ENCODE measurements around the gene ROR1.

The ROR1 gene

DNA sequence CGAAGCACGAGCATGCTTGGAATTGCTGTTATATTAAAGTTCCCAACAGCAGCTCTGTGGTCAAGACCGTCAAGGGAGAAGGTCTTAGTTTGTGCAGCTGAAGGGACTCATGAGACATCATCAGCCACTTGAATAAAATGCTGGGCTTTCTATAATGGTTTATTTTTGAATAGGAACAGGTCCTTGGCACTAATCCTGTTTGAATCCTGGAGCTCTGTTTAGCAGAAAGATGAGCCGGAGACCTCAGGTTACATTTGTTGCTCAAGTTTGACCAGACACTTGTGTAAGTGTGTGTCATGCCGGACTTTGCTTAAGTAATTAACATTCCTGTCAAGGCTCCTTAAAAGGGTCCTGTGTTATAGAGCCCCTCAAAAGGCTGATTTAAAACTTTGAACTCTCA lies 186.5 kb downstream of the ROR1 start:
- in situ Hi-C loops (cut with MboI; ENCODE audit: low sequenced_read_pairs), result no loop called here

DNA sequence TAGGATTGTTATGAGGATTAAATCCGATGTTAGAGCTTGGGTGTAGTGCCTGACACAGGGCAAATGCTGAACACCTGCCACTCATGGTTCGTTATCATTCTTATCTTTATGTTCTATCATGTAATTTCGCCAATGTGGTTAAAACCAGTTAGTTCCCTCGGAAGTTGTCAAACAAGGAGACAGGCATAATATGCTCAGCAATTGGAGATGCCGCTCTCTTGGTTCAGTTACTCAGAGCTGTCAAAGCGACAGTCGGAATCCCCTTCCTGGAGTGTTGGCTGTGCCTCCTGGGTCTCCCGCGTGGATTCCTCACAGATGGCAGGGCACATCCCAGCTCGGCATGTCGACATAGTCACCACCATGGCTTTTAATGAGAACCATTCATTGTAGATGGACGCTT lies 192.2 kb downstream of the ROR1 start:
- in situ Hi-C loops (cut with MboI; ENCODE audit: low sequenced_read_pairs), result no loop called here

DNA sequence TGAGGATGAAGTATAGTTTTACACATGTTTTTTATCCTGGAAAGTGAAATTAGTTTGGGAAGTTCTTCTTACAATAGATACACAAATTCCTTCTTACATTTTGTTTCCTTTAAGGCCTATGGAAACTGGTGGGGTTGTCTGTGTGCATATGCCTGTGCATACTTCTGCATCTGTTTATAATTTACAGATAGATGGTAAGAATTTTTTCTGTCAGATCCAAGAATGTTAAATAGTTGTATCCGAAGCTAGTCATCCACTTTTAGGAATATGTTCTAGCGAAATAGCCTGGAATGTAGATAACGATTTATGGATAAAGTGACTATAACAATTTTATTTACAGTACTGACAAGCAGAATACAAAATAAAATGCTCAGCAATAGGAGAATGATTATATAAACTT lies 194.1 kb downstream of the ROR1 start:
- in situ Hi-C loops (cut with MboI; ENCODE audit: low sequenced_read_pairs), result no loop called here

DNA sequence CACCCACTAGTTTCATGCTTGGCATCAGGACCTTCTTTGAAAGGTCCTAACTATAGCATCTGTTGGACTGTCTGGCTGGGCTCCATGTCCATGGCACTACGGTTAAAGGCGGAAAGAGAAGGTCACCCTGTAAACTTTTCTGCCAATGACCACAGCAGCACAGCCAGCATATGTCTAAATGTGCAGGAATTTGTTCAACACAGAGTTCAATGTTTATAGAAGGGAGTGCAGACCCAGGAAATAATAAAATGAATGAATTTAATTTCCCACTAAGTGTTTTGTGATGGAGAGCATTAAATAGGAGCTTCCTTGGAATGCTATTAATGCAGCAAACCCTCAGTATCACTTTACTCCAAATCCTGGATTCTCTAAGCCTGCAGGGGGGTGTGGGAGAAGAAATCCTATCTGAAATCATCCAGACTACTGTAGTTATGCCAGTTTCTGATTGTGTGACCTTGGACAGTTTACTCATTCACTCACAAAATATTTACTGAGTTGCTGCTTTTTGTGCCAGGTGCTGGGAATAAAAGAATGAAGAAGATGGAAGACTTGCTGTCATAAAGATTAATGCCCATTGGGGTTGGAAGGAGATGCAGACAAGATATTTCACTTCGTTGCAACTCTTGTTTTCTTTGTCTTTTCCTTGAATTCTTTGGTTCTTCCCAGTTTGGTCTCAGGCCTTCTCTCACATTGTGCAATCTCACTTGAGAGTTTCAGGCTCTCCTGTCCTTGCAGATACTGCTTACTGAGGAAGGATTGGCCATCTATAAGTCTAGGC lies 195.0 kb downstream of the ROR1 start:
- in situ Hi-C loops (cut with MboI; ENCODE audit: low sequenced_read_pairs), result no loop called here

DNA sequence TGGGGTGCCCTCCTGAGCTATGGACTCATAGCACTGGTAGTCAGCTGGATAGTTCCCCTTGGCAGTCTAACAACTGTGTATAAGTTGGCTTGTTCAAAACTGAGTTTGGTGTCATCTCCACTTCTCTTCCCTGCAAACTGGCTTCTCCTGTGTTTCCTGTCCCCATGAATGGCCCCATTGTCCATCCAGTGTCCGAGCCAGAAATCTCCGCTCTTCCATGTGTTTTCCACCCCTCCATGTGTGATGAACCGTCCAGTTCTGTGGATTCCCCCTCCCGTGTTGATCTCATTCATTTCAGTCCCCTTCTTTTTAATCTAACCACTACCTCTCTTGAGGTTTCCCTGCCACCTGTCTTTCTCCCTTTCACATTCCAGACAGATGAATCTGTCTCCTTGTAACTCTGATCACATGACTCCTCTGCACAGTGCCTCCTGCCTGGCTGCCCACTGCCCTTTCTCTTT lies 195.7 kb downstream of the ROR1 start:
- in situ Hi-C loops (cut with MboI; ENCODE audit: low sequenced_read_pairs), result no loop called here

DNA sequence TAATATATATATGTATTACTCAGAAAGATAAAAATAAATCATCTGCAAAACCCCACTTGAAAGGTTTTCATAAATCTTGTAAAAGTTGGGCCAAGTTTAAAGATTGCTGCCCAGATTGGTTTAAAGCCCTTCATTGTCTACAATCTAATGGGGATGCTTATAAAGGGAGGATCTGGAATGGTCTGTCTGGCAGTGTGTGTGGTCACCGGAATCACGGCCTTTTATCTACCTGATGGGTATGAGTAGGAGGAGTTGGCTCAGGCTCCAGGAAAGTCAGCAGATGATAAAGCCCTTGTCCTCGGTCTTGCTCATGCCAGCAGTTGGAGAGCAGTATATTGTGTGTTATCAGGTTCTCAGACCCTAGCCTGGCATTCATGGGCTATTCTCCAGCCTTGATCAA lies 197.7 kb downstream of the ROR1 start:
- in situ Hi-C loops (cut with MboI; ENCODE audit: low sequenced_read_pairs), result no loop called here

DNA sequence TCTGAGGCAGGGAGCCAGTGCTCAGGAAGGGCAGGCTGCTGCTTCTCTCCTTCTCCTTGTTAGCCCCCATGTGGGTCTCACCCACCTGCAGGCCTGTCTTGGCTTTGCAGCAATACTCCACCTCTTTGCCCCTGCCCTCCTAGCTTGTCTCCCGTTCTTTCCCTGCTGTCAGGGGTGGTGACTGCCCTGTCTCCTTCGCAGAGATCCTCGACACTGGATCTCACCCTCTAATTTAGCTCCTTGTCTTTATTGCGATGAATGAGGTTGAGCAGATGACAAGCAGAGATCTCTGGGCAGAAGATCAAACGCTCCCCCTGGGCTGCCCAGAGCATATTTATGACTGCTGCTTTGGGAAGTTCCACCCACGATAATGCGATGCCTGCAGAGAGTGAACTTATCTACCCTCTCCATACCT lies 199.2 kb downstream of the ROR1 start:
- in situ Hi-C loops (cut with MboI; ENCODE audit: low sequenced_read_pairs), result no loop called here

DNA sequence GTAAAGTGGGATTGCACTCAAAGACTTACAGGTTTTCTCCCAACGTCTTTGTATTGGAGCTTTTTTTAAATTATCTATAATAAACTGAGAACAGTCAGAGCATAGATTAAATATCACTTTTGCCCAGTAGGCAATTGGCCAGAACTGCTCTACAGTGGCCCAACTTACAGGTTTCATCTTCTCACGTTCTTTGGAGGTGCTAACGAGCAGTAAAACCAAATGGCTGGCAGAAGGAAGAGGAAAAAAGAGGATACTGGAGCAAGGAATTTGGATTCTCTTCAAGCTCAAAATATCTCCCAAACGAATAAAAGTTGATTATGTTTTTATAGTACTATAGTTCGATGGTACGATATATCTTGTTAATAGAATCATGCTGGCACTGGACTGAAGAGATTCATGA lies 201.1 kb downstream of the ROR1 start:
- in situ Hi-C loops (cut with MboI; ENCODE audit: low sequenced_read_pairs), result no loop called here

DNA sequence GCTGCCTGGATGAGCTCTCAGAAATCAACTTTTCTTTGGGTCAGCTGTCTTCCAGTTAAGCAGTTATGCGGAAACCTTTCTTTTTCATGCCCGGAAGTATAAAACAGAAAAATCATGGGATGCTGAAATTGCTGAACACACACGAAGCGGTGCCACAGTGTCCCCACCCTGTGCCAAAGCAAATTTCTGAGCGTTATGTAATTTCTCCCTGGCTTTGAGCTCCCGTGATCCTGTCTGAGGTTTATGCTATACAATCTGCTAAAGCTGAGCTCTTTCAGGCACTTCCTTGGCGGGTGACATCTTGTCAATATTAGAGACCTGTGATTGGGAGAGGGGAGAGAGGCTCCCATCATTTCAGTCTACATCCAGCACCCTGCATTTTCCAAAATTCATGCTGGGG lies 201.7 kb downstream of the ROR1 start:
- in situ Hi-C loops (cut with MboI; ENCODE audit: low sequenced_read_pairs), result no loop called here

DNA sequence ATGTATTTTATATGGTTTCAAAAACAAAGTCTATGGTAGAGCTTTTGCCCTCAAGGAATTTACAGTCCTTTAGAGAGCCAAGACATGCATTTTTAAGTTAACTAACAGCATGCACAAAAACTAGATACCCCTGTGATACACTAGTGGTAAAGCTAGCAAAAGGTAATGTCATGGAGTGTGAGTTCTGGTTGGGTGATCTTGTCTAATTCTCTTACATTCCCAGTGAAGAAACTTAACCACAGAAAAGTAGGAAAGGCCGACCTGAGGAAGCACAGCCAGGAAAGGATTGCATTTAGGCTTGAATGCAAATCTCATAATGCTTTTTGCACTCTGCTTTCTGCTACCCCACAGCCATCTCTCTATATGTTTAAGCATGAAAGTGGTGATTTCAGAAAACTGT lies 202.2 kb downstream of the ROR1 start:
- in situ Hi-C loops (cut with MboI; ENCODE audit: low sequenced_read_pairs), result no loop called here

DNA sequence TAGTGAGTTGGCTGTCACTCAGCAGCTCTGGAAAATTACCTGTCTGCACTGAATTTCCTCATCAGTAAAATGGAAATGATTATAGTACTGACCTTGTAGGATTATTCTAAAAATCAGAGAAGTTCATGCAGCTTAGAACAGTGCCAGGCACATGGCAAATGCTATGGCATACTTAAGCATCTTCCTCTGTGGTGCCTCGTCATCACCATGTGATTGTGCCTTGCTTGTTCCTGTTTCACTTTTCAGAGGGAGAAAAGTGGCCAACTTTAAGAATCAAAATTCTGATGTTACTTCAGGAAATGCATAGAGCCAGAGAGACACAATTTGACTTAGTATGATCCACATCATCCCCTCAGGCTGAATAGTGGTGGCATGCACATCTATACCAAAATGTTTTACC lies 203.6 kb downstream of the ROR1 start:
- in situ Hi-C loops (cut with MboI; ENCODE audit: low sequenced_read_pairs), result no loop called here

DNA sequence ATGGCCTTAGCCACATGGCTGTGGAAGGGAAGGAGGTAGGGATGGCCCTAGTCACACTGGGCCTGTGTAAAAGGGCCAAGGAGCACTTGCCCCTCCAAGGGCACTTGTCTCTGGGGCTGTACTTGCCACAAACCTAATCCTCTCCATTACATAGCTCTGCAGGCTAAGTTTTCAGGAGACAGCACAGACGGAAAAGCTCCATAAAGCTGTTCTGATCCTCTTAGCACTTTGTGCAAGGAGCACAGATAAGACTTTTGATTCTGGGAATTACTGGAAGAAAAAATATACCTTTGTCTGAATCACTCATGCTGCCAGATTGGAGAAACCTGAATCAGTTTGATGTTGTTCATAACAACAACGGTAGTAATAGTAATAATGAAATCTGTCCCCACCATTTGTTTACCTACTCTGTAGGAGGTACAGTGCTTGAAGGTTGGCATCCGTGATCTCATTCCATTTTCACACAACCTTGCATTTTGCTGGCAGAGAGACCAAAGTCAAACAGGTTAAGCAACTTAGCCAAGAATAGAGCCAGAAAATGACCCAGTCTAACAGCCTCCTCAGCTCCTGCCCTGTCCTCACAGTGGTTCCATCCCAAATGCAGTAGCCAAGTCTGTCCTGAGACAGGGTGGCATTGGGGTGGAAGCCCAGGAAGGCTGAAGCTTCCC lies 207.1 kb downstream of the ROR1 start:
- in situ Hi-C loops (cut with MboI; ENCODE audit: low sequenced_read_pairs), result no loop called here

DNA sequence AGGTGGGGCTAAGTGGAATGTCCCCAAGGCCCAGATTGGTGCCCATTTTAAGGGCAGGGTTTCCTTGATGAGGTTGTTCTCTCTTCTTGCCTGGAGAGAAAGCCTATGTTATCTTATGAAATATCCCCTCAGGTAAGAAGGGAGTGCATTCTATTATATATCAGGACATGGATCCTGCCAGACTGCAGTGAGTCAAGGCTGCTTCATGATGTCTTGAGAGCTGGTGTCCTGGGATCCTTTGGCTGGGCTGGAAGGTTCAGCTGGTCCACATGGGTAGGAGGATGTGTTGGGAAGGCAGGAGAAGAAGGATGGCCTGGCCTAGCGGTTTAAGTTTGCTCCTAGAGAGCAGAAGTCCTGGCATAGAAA lies 207.6 kb downstream of the ROR1 start:
- in situ Hi-C loops (cut with MboI; ENCODE audit: low sequenced_read_pairs), result no loop called here

DNA sequence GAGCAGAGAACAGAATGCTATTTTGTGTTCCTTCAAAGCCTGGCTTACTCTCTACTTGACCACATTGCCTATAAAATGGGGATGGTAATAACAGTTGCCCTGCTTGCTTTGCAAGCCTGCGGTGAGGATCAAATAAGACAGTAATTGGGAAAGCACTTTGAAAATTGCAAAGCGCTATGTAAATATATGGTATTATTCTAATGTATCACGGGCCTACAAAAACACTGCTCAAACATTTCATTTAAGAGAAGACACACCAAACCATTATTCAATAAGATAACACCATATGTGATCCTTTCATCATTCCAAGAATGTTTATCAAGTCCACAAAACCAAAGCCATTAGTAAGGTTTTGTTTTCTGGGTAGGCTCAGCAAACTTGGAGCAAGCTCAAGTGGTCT lies 208.4 kb downstream of the ROR1 start:
- in situ Hi-C loops (cut with MboI; ENCODE audit: low sequenced_read_pairs), result no loop called here

DNA sequence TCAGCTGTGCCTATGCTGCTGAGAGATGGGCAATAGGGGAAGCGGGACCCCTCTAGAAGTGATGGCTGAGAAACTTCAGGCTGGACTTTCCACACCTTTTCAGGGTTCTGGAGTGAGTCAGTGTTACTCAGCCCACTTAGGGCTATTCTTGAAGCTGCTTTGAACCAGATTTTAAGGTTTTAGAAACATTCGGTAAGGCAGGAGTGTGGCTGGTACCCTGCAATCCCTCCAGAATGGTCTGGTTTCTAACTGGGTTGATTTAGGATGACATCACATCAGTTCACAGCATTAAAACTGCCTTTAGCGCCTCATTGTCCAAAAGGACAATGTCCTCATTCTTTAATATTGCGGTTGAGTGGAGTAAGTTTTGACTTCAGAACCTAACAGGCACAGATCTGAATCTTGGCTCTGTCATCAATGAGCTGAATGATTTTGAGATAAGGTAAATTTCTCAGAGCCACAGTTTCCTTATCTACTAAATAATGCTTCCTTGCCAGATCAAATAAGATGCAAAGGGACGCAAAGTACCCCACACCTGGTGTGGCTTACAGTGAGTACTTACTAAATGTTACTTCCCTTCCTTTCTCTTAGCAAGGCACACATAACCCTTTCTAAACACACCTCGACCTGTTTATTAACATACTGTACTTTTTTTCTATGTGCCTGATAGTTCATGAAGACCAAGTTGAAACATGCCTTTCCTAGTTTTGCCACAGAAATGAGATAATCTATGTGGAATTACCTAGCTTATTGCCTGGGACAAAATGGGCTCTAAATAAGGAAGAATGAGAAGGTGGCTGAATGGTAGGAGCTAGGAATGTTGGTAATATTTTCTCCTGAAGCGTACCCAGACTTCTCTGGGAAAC lies 209.8 kb downstream of the ROR1 start:
- in situ Hi-C loops (cut with MboI; ENCODE audit: low sequenced_read_pairs), result no loop called here

DNA sequence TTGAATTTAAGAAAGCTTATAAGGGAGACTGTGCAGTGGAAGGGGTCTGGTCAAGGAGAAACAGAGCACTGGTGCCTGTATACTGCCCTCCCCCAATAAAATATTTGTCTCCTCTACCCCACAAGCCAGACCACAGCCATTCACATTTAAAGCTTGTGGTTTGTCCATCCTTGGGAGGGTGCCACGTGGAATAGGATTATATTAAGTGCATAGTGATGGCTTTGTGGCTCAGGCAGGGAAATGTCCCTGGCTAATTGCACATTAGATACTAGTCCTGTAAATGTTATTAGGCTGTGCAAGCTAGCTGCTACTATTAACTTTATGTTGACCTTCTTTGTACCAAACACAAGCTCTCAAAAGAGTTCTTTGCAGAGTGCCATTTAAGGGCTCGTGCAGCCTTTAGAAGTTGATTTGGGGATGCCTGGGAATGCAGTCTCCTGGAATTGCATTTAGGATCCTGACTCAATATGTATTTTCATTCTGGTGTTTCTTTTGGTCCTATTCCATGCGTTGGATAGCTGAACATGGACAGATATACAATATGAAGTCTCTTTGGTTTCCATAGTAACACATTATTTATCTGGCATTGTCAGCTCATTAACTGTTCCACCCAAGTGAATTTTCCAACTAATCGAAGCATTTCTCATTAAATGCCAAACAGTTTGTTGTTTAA lies 210.6 kb downstream of the ROR1 start:
- in situ Hi-C loops (cut with MboI; ENCODE audit: low sequenced_read_pairs), result no loop called here

DNA sequence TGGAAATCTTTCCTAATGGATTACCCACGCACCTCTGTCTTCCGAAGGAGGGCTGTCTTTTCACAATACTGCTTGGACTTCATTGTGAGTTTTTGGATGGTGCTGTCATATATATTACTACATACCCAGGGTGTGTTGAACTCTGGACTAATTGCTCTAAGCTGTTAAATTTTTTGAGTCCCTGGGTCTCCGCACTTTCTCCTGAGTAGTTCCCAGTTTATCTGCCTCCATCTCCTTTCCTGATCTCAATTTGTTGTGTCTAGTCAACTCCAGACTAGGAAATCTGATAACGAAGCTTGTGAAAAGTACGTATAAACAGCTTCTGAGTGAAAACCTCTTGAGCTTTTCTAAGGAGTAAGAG lies 211.1 kb downstream of the ROR1 start:
- in situ Hi-C loops (cut with MboI; ENCODE audit: low sequenced_read_pairs), result no loop called here

DNA sequence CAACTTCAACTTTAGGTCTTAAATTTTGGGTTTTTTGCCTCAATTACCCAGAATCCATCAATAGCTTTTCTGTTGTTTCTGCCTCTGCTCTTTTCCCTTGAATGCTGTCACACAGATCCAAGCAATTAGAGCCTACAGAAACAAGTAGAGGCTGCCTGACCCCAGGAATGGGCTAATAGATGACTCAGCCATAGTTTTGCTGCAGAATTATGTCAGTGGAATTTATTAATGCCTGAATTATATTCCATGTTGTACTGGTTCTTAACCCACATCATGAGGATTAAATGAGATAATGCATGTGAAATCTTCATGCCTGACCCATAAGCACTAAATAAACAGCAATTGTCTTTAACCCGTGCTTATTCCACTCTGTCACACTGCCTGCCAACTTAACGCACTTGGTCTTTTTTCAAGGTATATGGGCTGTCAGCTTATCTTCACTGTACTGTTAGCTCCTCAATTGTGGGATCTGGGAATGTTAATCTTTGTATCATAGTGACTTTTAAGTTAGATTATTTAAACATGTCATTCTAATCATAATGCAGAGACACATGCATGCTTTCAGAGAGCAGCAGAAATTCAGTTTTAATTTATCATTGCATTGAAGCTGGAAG lies 213.3 kb downstream of the ROR1 start:
- in situ Hi-C loops (cut with MboI; ENCODE audit: low sequenced_read_pairs), result no loop called here

DNA sequence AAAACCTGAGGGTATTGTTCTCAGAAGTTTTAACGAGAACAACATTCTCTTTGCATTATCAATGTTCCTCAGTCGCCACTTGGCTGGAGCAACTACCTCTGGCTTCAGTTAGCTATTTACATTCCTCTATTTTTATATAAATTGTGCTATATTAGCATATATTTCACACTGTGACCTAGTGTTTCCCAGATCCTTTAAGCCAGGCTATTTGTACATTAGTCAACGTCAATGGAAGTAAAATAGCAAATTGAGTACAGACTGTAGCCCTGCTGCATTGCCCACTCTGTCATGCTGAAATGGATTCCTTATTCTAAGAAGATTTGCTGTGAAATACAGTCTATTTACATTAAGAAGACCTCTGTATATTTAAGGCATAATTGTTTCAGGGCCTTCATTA lies 213.8 kb downstream of the ROR1 start:
- in situ Hi-C loops (cut with MboI; ENCODE audit: low sequenced_read_pairs), result no loop called here

DNA sequence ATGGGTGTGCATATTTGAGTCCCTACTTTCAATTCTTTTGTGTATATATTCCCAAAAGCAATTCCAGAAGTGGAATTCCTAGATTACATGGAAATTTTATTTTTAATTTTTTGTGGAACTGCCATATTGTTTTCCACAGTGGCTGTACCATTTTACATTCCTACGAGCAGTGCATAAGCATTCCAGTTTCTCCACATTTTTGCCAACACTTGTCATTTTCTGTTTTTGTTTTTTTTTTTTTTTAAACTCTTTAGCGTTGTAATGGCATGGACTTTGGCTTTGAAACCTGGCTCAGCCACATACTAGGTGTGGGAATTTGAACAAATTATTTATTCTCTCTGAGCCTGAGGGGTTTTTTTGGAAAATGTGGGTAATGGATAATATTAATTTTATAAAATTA lies 215.1 kb downstream of the ROR1 start:
- in situ Hi-C loops (cut with MboI; ENCODE audit: low sequenced_read_pairs), result no loop called here

DNA sequence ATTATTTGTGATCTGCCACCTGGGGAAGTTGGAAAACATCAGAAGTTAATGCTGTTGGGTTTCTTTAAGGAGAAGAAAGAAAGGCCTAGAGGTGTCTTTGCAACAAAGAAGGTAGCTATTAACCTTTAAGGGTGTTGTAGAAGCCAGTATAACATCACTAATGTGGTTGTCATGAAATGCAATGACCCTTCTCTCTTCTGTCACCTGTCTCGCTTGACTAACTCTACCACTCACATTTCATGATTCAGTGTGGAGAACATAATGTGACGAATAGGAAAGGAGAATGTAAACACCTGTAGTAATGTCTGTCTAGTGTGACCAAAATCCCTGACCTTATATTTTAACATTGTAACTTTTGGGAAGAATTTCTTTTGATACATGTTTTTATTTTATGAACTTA lies 217.9 kb downstream of the ROR1 start:
- in situ Hi-C loops (cut with MboI; ENCODE audit: low sequenced_read_pairs), result no loop called here
